Suprapubic skin (tissue), 4 donors: ENCODE data around the gene HOXB3. TPM values are rescaled to one million over a fixed set of nuclear protein-coding genes. Genes with fewer than 3 reads are reported as not detected.

Experiments used
- DNase-seq, 2 donors: peaks; one replicate each; pipeline ENCODE4 v3.0.0-alpha.2; 2019; ENCODE audit warnings: low spot score in 2 of 2
- H3K27ac ChIP-seq: fragments of 200-600 bp; sonication (generic); one replicate; pipeline ENCODE4 v1.5.1; 2019
- H3K27me3 ChIP-seq: fragments of 200-600 bp; sonication (generic); one replicate; pipeline ENCODE4 v1.5.1; 2019
- H3K36me3 ChIP-seq: fragments of 200-600 bp; sonication (generic); one replicate; pipeline ENCODE4 v1.5.1; 2019
- H3K4me1 ChIP-seq: fragments of 200-600 bp; sonication (generic); one replicate; pipeline ENCODE4 v1.5.1; 2019
- H3K4me3 ChIP-seq: fragments of 200-600 bp; sonication (generic); one replicate; pipeline ENCODE4 v1.5.1; 2019; ENCODE audit warnings: mild to moderate bottlenecking
- H3K9me3 ChIP-seq: fragments of 200-600 bp; sonication (generic); one replicate; pipeline ENCODE4 v1.5.1; 2019
- EP300 ChIP-seq: sonication (generic); formaldehyde crosslinking; IDR thresholded peaks from one replicate; pipeline ENCODE4 v1.6.1; 2017; ENCODE audit warnings: antibody characterized with exemption
- POLR2A ChIP-seq, 2 donors: fragments of 450-650 bp; IDR thresholded peaks; one replicate each; pipeline ENCODE4 v1.6.1; 2017; ENCODE audit warnings: antibody characterized with exemption in 2 of 2, mild to moderate bottlenecking in 2 of 2, moderate library complexity in 2 of 2
- POLR2AphosphoS5 ChIP-seq, 3 donors: sonication (generic); formaldehyde crosslinking; IDR thresholded peaks; one replicate each; pipeline ENCODE4 v1.6.1; 2017; ENCODE audit warnings: antibody characterized with exemption in 3 of 3
- WGBS: methylation state at CpG from one replicate; pipeline ENCODE4 v1.1.5; 2018; 5-methylcytosine and 5-hydroxymethylcytosine counted together
- total RNA-seq, 4 donors: library from RNA; depleted of rRNA; stranded (reverse); fragments of >200 nt; gene quantifications; one replicate each; pipeline ENCODE4 v1.1.0, GENCODE V29; 2016
- TF ChIP-seq, protein P1 (sequence below), 2 donors: fragments of 200-600 bp in 1 of 2; fragments of 450-650 bp in 1 of 2; sonication (generic) in 1 of 2; IDR thresholded peaks; one replicate each; pipeline ENCODE4 v1.5.1; 2016 to 2019; ENCODE audit warnings: antibody characterized with exemption in 2 of 2, mild to moderate bottlenecking in 1 of 2, moderate library complexity in 1 of 2

HOXB3 gene
- total RNA-seq, 4 donors from 2014 or later: 2.3 to 20.8 (median 3.9) TPM

GRCh38 chr17:48615047-48615962 lies 25.3 kb upstream of the HOXB3 start, which contains the start of gene HOXB8:
TSS of gene HOXB8 (minus strand) at chr17:48615292. CDS start at chr17:48614704, 588 bp downstream.
- Histone ChIP-seq H3K4me3 (peak within 1 kb of the TSS; percentile 88), H3K27me3 (peaks cover 91% of the 10 kb centered on the region), H3K36me3 (no peaks in the 10 kb centered on the region), H3K4me1 (peaks cover 68% of the 10 kb centered on the region), H3K27ac (no peak within 1 kb of the TSS), H3K9me3 (no peaks in the 10 kb centered on the region)
- 34% methylated on average over 41 of the region's 41 CpGs for WGBS
- TF ChIP-seq POLR2A (IDR thresholded peaks at IDR 0.05) (no peak), POLR2AphosphoS5 (IDR thresholded peaks at IDR 0.05) (no peak), EP300 (no peak)
- TF ChIP-seq, protein P1, sequence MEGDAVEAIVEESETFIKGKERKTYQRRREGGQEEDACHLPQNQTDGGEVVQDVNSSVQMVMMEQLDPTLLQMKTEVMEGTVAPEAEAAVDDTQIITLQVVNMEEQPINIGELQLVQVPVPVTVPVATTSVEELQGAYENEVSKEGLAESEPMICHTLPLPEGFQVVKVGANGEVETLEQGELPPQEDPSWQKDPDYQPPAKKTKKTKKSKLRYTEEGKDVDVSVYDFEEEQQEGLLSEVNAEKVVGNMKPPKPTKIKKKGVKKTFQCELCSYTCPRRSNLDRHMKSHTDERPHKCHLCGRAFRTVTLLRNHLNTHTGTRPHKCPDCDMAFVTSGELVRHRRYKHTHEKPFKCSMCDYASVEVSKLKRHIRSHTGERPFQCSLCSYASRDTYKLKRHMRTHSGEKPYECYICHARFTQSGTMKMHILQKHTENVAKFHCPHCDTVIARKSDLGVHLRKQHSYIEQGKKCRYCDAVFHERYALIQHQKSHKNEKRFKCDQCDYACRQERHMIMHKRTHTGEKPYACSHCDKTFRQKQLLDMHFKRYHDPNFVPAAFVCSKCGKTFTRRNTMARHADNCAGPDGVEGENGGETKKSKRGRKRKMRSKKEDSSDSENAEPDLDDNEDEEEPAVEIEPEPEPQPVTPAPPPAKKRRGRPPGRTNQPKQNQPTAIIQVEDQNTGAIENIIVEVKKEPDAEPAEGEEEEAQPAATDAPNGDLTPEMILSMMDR (IDR thresholded peaks at IDR 0.05): no peak
- no peak for DNase-seq

- H3K27ac ChIP-seq: peak overlapping the region; percentile 78
- H3K4me3 ChIP-seq: peak overlapping the region; percentile 88
- whole genome bisulfite sequencing: 12% methylated on average over 37 of the region's 55 CpGs
These were observed 24.0 kb upstream of the HOXB3 start for GRCh38 chr17:48613862-48614694.

GRCh38 chr17:48612854-48613691 lies 23.0 kb upstream of the HOXB3 start:
- H3K9me3 ChIP-seq: no peaks in the 10 kb centered on the region
- no peaks in the 10 kb centered on the region for H3K36me3 ChIP-seq
- peaks cover 64% of the 10 kb centered on the region for H3K4me1 ChIP-seq
- H3K4me3 ChIP-seq: peak overlapping the region; percentile 88
- no peak for DNase-seq
- peak overlapping the region; percentile 78 for H3K27ac ChIP-seq
- TF ChIP-seq, protein P1 (IDR thresholded peaks at IDR 0.05): peak in 1 of 2 donors; percentile 23
- no peak for TF ChIP-seq POLR2AphosphoS5 (IDR thresholded peaks at IDR 0.05)
- TF ChIP-seq EP300: no peak
- no peak for TF ChIP-seq POLR2A (IDR thresholded peaks at IDR 0.05)
- WGBS: 1% methylated on average over 46 of the region's 67 CpGs
- H3K27me3 ChIP-seq: peaks cover 69% of the 10 kb centered on the region

More at GRCh38 chr17:48613862-48614694, 24.0 kb upstream of the HOXB3 start:
- H3K27me3 ChIP-seq: peaks cover 79% of the 10 kb centered on the region
- H3K9me3 ChIP-seq: no peaks in the 10 kb centered on the region
- peaks cover 74% of the 10 kb centered on the region for H3K4me1 ChIP-seq
- TF ChIP-seq POLR2A (IDR thresholded peaks at IDR 0.05) (no peak), POLR2AphosphoS5 (IDR thresholded peaks at IDR 0.05) (no peak), EP300 (no peak)
- TF ChIP-seq, protein P1 (IDR thresholded peaks at IDR 0.05): no peak
- DNase-seq: no peak
- H3K36me3 ChIP-seq: no peaks in the 10 kb centered on the region

GRCh38 chr17:48612456-48612853 lies 22.4 kb upstream of the HOXB3 start:
- 4% methylated on average over 15 of the region's 15 CpGs for WGBS
- no peak for TF ChIP-seq POLR2A (IDR thresholded peaks at IDR 0.05)
- TF ChIP-seq, protein P1 (IDR thresholded peaks at IDR 0.05): no peak
- H3K27me3 ChIP-seq: peaks cover 66% of the 10 kb centered on the region
- H3K4me1 ChIP-seq: peaks cover 59% of the 10 kb centered on the region
- no peaks in the 10 kb centered on the region for H3K36me3 ChIP-seq
- DNase-seq: no peak
- H3K27ac ChIP-seq: peak overlapping the region; percentile 88
- no peaks in the 10 kb centered on the region for H3K9me3 ChIP-seq
- peak overlapping the region; percentile 88 for H3K4me3 ChIP-seq
